WTC11 (cell line): ENCODE measurements around the gene MPZL3. TPM values are rescaled to one million over a fixed set of nuclear protein-coding genes. Genes with fewer than 3 reads are reported as not detected.

Source experiments
- ATAC-seq: fragments of 200-7000 bp; cut with Tn5 transposase; 2 replicates; pipeline ENCODE4 v1.10.0; 2021; ENCODE audit warnings: mild to moderate bottlenecking, moderate library complexity
- CTCF ChIA-PET: fragments of 300-600 bp; sonication (Branson Sonifier 250); formaldehyde crosslinking; loops from one replicate; lab custom pipeline; 2021; ENCODE audit warnings: antibody characterized with exemption; lab: Charles Lee
- POLR2A ChIA-PET: fragments of 350-600 bp; sonication (Branson Sonifier 250); formaldehyde crosslinking; loops from one replicate; lab custom pipeline; 2021; ENCODE audit warnings: antibody characterized with exemption; lab: Charles Lee
- DNase-seq: peaks from one replicate; pipeline ENCODE4 v3.0.0; 2021; ENCODE audit warnings: low spot score
- H3K27ac Mint-ChIP-seq: 2 replicates; pipeline ENCODE4 v1.8.0; 2021; ENCODE audit warnings: mixed read lengths
- H3K27me3 Mint-ChIP-seq: 2 replicates; pipeline ENCODE4 v1.8.0; 2021; ENCODE audit warnings: low read depth, mild to moderate bottlenecking, moderate library complexity, mixed read lengths
- H3K36me3 Mint-ChIP-seq: 2 replicates; pipeline ENCODE4 v1.8.0; 2021; ENCODE audit warnings: mixed read lengths
- H3K4me1 Mint-ChIP-seq: 2 replicates; pipeline ENCODE4 v1.8.0; 2022; ENCODE audit warnings: mixed read lengths
- H3K4me3 Mint-ChIP-seq: 2 replicates; pipeline ENCODE4 v1.8.0; 2021; ENCODE audit warnings: mild to moderate bottlenecking, moderate library complexity, mixed read lengths
- H3K9me3 Mint-ChIP-seq: 2 replicates; pipeline ENCODE4 v1.8.0; 2021; ENCODE audit warnings: mixed read lengths
- ATF1 ChIP-seq: sonication (generic); formaldehyde crosslinking; IDR thresholded peaks from 2 replicates; pipeline ENCODE4 v1.8.1; 2023; ENCODE audit warnings: mild to moderate bottlenecking, moderate library complexity, missing genetic modification reagents
- EMX1 ChIP-seq: fragments of 250-450 bp; sonication (Bioruptor Pico); IDR thresholded peaks from 2 replicates; pipeline ENCODE4 v1.8.0; 2021; ENCODE audit warnings: mild to moderate bottlenecking
- JUN ChIP-seq: sonication (generic); formaldehyde crosslinking; IDR thresholded peaks from 2 replicates; pipeline ENCODE4 v1.8.0; 2023; ENCODE audit warnings: mild to moderate bottlenecking, missing genetic modification reagents
- MYBL2 ChIP-seq: sonication (generic); formaldehyde crosslinking; IDR thresholded peaks from 2 replicates; pipeline ENCODE4 v1.8.1; 2023; ENCODE audit warnings: mild to moderate bottlenecking, moderate library complexity, missing genetic modification reagents
- NFATC4 ChIP-seq: fragments of 250-450 bp; sonication (Bioruptor Pico); IDR thresholded peaks from 2 replicates; pipeline ENCODE4 v1.9.0; 2021; ENCODE audit warnings: mild to moderate bottlenecking
- NR2C2 ChIP-seq: sonication (generic); formaldehyde crosslinking; IDR thresholded peaks from 2 replicates; pipeline ENCODE4 v1.8.0; 2022; ENCODE audit warnings: mild to moderate bottlenecking, missing genetic modification reagents
- NR3C1 ChIP-seq: sonication (generic); formaldehyde crosslinking; conservative IDR thresholded peaks from 2 replicates; pipeline ENCODE4 v1.8.1; 2023; ENCODE audit warnings: low read depth, mild to moderate bottlenecking, missing genetic modification reagents
- OVOL2 ChIP-seq: fragments of 250-450 bp; sonication (Bioruptor Pico); IDR thresholded peaks from 2 replicates; pipeline ENCODE4 v1.9.0; 2021; ENCODE audit warnings: mild to moderate bottlenecking, borderline replicate concordance
- PRRX2 ChIP-seq: fragments of 250-450 bp; sonication (Bioruptor Pico); IDR thresholded peaks from 2 replicates; pipeline ENCODE4 v1.8.0; 2021; ENCODE audit warnings: mild to moderate bottlenecking
- SMAD3 ChIP-seq: sonication (generic); formaldehyde crosslinking; IDR thresholded peaks from 2 replicates; pipeline ENCODE4 v1.8.0; 2022; ENCODE audit warnings: missing genetic modification reagents, mild to moderate bottlenecking, borderline replicate concordance
- TCF7 ChIP-seq: sonication (generic); formaldehyde crosslinking; IDR thresholded peaks from 2 replicates; pipeline ENCODE4 v1.8.0; 2022; ENCODE audit warnings: mild to moderate bottlenecking, low read depth, missing genetic modification reagents, moderate library complexity
- TEAD1 ChIP-seq: sonication (generic); formaldehyde crosslinking; IDR thresholded peaks from 2 replicates; pipeline ENCODE4 v1.8.0; 2022; ENCODE audit warnings: mild to moderate bottlenecking, missing genetic modification reagents
- ZBTB21 ChIP-seq: sonication (generic); formaldehyde crosslinking; IDR thresholded peaks from 2 replicates; pipeline ENCODE4 v1.8.1; 2023; ENCODE audit warnings: mild to moderate bottlenecking, missing genetic modification reagents, borderline replicate concordance
- ZNF219 ChIP-seq: sonication (generic); formaldehyde crosslinking; IDR thresholded peaks from 2 replicates; pipeline ENCODE4 v1.8.0; 2023; ENCODE audit warnings: missing genetic modification reagents, mild to moderate bottlenecking, borderline replicate concordance
- ZNF396 ChIP-seq: fragments of 250-450 bp; sonication (Bioruptor Pico); IDR thresholded peaks from 2 replicates; pipeline ENCODE4 v1.8.0; 2021; ENCODE audit warnings: mild to moderate bottlenecking, moderate library complexity, borderline replicate concordance
- ZNF423 ChIP-seq: fragments of 250-450 bp; sonication (Bioruptor Pico); IDR thresholded peaks from 2 replicates; pipeline ENCODE4 v2.1.2; 2022; ENCODE audit warnings: mild to moderate bottlenecking, moderate library complexity
- total RNA-seq: library from RNA; stranded (reverse); gene quantifications from 3 replicates; pipeline ENCODE4 v1.2.3, GENCODE V29; 2021
- TF ChIP-seq, protein P1 (sequence below): sonication (generic); formaldehyde crosslinking; IDR thresholded peaks from 2 replicates; pipeline ENCODE4 v1.8.1; 2022; ENCODE audit warnings: low read depth, missing genetic modification reagents, borderline replicate concordance
- TF ChIP-seq, protein P2 (sequence below): fragments of 250-450 bp; sonication (Bioruptor Pico); IDR thresholded peaks from 2 replicates; pipeline ENCODE4 v1.9.0; 2021; ENCODE audit warnings: mild to moderate bottlenecking
- TF ChIP-seq, protein P3 (sequence below): sonication (generic); formaldehyde crosslinking; IDR thresholded peaks from 2 replicates; pipeline ENCODE4 v1.8.0; 2022; ENCODE audit warnings: mild to moderate bottlenecking, missing genetic modification reagents
- TF ChIP-seq, protein P4 (sequence below): sonication (generic); formaldehyde crosslinking; IDR thresholded peaks from 2 replicates; pipeline ENCODE4 v1.8.0; 2023; ENCODE audit warnings: mild to moderate bottlenecking, missing genetic modification reagents
- TF ChIP-seq, protein P5 (sequence below): sonication (generic); formaldehyde crosslinking; IDR thresholded peaks from 2 replicates; pipeline ENCODE4 v1.8.1; 2023; ENCODE audit warnings: mild to moderate bottlenecking, moderate library complexity, missing genetic modification reagents
- TF ChIP-seq, protein P6 (sequence below): fragments of 250-450 bp; sonication (Bioruptor Pico); IDR thresholded peaks from 2 replicates; pipeline ENCODE4 v2.1.2; 2022; ENCODE audit warnings: mild to moderate bottlenecking, moderate library complexity

MPZL3 gene
- total RNA-seq, 1 experiment from 2014 or later, result 2.1 TPM

DNA sequence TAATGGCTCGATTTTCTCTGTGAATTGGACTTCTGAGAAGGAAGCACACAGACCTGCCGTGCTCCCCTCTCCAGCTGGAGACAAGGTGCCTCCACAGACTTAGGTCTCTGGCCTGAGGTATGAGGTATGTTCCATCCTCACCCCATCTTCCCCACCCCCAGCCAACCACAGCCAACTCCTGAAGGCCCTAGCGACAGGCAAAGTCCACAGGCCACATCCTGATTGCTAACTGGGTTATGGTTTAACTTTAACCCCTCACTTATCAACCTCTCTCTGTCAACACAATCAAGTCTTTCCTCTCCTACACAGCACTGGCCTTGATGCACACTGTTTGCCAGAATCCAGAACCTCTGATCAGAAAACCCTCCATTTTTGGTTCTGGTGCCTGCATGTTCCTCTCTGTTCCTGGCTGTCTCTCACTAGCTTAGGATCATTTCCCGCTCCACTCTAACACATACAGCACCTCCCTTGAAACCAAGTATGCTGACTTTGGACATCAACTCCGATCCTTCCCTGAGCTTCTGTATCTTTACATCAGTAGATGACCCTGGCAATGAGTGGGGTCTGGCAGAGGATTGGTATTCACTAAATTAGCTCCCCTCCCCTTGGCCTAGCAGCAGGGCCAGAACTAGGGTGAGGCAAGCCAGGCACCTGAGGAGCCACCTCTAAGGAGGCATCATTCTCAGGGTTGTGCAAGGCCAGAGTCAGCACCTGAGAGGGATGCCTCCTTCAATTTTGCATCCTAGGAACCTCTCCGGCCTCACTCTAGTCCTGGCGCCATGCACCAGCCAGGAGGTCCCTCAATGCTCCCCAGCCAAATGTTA is 49.4 kb downstream of the MPZL3 start:
- no peak for DNase-seq
- ChIA-PET CTCF (no interaction called here), POLR2A (no interaction called here)
- Mint-ChIP-seq H3K9me3 (no peaks in the 10 kb centered on the region), H3K4me1 (peaks cover 17% of the 10 kb centered on the region), H3K27me3 (peaks cover 21% of the 10 kb centered on the region), H3K27ac (no peak overlapping the region), H3K36me3 (no peaks in the 10 kb centered on the region), H3K4me3 (no peak overlapping the region)
- TF ChIP-seq TEAD1 (CRISPR knock-in tag) (no peak), EMX1 (CRISPR knock-in tag) (no peak), PRRX2 (CRISPR knock-in tag) (no peak), TCF7 (CRISPR knock-in tag) (no peak), ZNF396 (no peak), JUN (no peak), ZNF219 (CRISPR knock-in tag) (no peak), ZNF423 (CRISPR knock-in tag) (no peak), NR2C2 (CRISPR knock-in tag) (no peak), ZBTB21 (CRISPR knock-in tag) (no peak), NR3C1 (CRISPR knock-in tag) (no peak), MYBL2 (CRISPR knock-in tag) (no peak), NFATC4 (CRISPR knock-in tag) (no peak)
- TF ChIP-seq, protein P1, sequence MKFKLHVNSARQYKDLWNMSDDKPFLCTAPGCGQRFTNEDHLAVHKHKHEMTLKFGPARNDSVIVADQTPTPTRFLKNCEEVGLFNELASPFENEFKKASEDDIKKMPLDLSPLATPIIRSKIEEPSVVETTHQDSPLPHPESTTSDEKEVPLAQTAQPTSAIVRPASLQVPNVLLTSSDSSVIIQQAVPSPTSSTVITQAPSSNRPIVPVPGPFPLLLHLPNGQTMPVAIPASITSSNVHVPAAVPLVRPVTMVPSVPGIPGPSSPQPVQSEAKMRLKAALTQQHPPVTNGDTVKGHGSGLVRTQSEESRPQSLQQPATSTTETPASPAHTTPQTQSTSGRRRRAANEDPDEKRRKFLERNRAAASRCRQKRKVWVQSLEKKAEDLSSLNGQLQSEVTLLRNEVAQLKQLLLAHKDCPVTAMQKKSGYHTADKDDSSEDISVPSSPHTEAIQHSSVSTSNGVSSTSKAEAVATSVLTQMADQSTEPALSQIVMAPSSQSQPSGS (CRISPR knock-in tag), result no peak
- TF ChIP-seq, protein P2, sequence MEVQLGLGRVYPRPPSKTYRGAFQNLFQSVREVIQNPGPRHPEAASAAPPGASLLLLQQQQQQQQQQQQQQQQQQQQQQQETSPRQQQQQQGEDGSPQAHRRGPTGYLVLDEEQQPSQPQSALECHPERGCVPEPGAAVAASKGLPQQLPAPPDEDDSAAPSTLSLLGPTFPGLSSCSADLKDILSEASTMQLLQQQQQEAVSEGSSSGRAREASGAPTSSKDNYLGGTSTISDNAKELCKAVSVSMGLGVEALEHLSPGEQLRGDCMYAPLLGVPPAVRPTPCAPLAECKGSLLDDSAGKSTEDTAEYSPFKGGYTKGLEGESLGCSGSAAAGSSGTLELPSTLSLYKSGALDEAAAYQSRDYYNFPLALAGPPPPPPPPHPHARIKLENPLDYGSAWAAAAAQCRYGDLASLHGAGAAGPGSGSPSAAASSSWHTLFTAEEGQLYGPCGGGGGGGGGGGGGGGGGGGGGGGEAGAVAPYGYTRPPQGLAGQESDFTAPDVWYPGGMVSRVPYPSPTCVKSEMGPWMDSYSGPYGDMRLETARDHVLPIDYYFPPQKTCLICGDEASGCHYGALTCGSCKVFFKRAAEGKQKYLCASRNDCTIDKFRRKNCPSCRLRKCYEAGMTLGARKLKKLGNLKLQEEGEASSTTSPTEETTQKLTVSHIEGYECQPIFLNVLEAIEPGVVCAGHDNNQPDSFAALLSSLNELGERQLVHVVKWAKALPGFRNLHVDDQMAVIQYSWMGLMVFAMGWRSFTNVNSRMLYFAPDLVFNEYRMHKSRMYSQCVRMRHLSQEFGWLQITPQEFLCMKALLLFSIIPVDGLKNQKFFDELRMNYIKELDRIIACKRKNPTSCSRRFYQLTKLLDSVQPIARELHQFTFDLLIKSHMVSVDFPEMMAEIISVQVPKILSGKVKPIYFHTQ (CRISPR knock-in tag), result no peak
- TF ChIP-seq, protein P3, sequence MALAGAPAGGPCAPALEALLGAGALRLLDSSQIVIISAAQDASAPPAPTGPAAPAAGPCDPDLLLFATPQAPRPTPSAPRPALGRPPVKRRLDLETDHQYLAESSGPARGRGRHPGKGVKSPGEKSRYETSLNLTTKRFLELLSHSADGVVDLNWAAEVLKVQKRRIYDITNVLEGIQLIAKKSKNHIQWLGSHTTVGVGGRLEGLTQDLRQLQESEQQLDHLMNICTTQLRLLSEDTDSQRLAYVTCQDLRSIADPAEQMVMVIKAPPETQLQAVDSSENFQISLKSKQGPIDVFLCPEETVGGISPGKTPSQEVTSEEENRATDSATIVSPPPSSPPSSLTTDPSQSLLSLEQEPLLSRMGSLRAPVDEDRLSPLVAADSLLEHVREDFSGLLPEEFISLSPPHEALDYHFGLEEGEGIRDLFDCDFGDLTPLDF (CRISPR knock-in tag), result no peak
- TF ChIP-seq, protein P4, sequence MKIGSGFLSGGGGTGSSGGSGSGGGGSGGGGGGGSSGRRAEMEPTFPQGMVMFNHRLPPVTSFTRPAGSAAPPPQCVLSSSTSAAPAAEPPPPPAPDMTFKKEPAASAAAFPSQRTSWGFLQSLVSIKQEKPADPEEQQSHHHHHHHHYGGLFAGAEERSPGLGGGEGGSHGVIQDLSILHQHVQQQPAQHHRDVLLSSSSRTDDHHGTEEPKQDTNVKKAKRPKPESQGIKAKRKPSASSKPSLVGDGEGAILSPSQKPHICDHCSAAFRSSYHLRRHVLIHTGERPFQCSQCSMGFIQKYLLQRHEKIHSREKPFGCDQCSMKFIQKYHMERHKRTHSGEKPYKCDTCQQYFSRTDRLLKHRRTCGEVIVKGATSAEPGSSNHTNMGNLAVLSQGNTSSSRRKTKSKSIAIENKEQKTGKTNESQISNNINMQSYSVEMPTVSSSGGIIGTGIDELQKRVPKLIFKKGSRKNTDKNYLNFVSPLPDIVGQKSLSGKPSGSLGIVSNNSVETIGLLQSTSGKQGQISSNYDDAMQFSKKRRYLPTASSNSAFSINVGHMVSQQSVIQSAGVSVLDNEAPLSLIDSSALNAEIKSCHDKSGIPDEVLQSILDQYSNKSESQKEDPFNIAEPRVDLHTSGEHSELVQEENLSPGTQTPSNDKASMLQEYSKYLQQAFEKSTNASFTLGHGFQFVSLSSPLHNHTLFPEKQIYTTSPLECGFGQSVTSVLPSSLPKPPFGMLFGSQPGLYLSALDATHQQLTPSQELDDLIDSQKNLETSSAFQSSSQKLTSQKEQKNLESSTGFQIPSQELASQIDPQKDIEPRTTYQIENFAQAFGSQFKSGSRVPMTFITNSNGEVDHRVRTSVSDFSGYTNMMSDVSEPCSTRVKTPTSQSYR (CRISPR knock-in tag), result no peak
- ATAC-seq, result no peak

DNA sequence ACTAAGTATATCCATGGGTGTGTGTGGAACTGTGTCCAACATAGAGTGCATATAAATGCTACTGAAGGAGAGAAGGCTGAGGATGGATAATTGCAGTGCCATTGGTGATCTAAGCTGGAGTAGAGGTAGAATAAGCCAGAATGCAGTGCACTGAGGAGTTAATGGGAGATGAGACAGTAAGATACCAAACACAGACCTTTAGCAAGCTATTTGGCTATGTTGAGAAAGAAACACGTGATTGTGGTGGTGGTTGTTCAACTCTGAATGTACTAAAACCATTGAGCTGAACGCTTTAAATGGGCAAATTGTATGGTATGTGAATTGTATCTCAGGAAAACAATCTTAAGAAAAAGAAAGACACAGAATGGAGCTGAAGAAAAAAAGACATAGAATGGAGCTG is 50.2 kb downstream of the MPZL3 start:
- ATAC-seq (no peak), DNase-seq (no peak)
- ChIA-PET POLR2A (no interaction called here), CTCF (no interaction called here)
- no peaks in the 10 kb centered on the region for H3K9me3 Mint-ChIP-seq
- H3K4me1 Mint-ChIP-seq, result peaks cover 25% of the 10 kb centered on the region
- no peaks in the 10 kb centered on the region for H3K36me3 Mint-ChIP-seq
- peaks cover 15% of the 10 kb centered on the region for H3K27me3 Mint-ChIP-seq
- H3K4me3 Mint-ChIP-seq, result no peak overlapping the region
- no peak overlapping the region for H3K27ac Mint-ChIP-seq
- TF ChIP-seq, protein P5, sequence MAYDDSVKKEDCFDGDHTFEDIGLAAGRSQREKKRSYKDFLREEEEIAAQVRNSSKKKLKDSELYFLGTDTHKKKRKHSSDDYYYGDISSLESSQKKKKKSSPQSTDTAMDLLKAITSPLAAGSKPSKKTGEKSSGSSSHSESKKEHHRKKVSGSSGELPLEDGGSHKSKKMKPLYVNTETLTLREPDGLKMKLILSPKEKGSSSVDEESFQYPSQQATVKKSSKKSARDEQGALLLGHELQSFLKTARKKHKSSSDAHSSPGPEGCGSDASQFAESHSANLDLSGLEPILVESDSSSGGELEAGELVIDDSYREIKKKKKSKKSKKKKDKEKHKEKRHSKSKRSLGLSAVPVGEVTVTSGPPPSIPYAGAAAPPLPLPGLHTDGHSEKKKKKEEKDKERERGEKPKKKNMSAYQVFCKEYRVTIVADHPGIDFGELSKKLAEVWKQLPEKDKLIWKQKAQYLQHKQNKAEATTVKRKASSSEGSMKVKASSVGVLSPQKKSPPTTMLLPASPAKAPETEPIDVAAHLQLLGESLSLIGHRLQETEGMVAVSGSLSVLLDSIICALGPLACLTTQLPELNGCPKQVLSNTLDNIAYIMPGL (CRISPR knock-in tag), result no peak
- TF ChIP-seq ZNF219 (CRISPR knock-in tag) (no peak), SMAD3 (CRISPR knock-in tag) (no peak), OVOL2 (CRISPR knock-in tag) (no peak), NR3C1 (CRISPR knock-in tag) (no peak), JUN (no peak), ATF1 (no peak), TEAD1 (CRISPR knock-in tag) (no peak), TCF7 (CRISPR knock-in tag) (no peak)
- TF ChIP-seq, protein P6, sequence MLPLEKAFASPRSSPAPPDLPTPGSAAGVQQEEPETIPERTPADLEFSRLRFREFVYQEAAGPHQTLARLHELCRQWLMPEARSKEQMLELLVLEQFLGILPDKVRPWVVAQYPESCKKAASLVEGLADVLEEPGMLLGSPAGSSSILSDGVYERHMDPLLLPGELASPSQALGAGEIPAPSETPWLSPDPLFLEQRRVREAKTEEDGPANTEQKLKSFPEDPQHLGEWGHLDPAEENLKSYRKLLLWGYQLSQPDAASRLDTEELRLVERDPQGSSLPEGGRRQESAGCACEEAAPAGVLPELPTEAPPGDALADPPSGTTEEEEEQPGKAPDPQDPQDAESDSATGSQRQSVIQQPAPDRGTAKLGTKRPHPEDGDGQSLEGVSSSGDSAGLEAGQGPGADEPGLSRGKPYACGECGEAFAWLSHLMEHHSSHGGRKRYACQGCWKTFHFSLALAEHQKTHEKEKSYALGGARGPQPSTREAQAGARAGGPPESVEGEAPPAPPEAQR (CRISPR knock-in tag), result no peak
